ENCODE measurements around the gene PROM1. TPM values are rescaled to one million over a fixed set of nuclear protein-coding genes. Genes with fewer than 3 reads are reported as not detected.

PROM1 gene
- total and polyA plus RNA-seq, 9 of the 15 experiments (the other 6 are each of a cell fraction or from before 2014, with no cell fraction given), result 0.05 TPM; not detected in 8

- Histone ChIP-seq H3K4me3 (no peak overlapping the region), H3K4me2 (ENCODE audit: insufficient read depth, low read length) (no peak overlapping the region), H4K20me1 (replicated peaks; ENCODE audit: control insufficient read depth, insufficient read depth, low read length) (no peaks in the 10 kb centered on the region), H3K4me1 (replicated peaks in 1 of 2; ENCODE audit: control insufficient read depth in 2 of 2, insufficient read depth in 2 of 2, low read length in 2 of 2) (no peaks in the 10 kb centered on the region), H3K36me3 (ENCODE audit: control insufficient read depth, insufficient read depth, low read length) (no peaks in the 10 kb centered on the region), H3K27me3 (ENCODE audit: control insufficient read depth in 2 of 2, insufficient read depth in 2 of 2, low read length in 2 of 2) (peaks cover 3 to 19% of the 10 kb centered on the region in 2 experiments; a peak in 3 of 5 replicates), H3K9me3 (replicated peaks; ENCODE audit: control insufficient read depth, insufficient read depth, low read depth, low read length) (no peaks in the 10 kb centered on the region), H3K27ac (ENCODE audit: extremely low read depth, low read depth, low read length) (no peak overlapping the region), H2AFZ (ENCODE audit: low read depth, low read length) (no peak overlapping the region), H3K9ac (ENCODE audit: insufficient read depth in 1 of 2, low read depth in 2 of 2, low read length in 2 of 2) (no peak overlapping the region), H3K79me2 (ENCODE audit: control insufficient read depth, insufficient read depth, low read length) (no peaks in the 10 kb centered on the region), H3K9me1 (ENCODE audit: control insufficient read depth, insufficient read depth, low read length) (no peaks in the 10 kb centered on the region)
- in situ Hi-C loops (cut with MboI), result no loop called here
- no peak for FAIRE-seq
- ChIA-PET POLR2A (interaction anchor here (0.6 kb wide), 1 partner anchor 331 kb away, joined by 3 read pairs; no protein-coding TSS in a partner anchor), CTCF (ENCODE audit: low intra/inter-chr PET ratio) (no interaction called here)
- WGBS (ENCODE audit: insufficient coverage, low coverage, missing lambda C conversion rate), result 0% methylated on average over 3 of the region's 3 CpGs
- no peak for ATAC-seq
- no peak for DNase-seq (ENCODE audit: extremely low read depth in 1 of 4, low spot score in 3 of 4)
- BruUV-seq (replicated peaks), result no TSS peak
- intact Hi-C loops (cut with micrococcal nuclease), result no loop called here
- TF ChIP-seq PATZ1 (CRISPR knock-in tag; IDR thresholded peaks at IDR 0.05; ENCODE audit: borderline replicate concordance), result no peak
- no peak for TF ChIP-seq THAP12 (CRISPR knock-in tag; IDR thresholded peaks at IDR 0.05)
- no peak for TF ChIP-seq CBX3 (IDR thresholded peaks at IDR 0.05; ENCODE audit: borderline replicate concordance in 1 of 2, low read length in 2 of 2)
- no peak for TF ChIP-seq USF2 (CRISPR knock-in tag; IDR thresholded peaks at IDR 0.05)
- TF ChIP-seq MTA2 (IDR thresholded peaks at IDR 0.05; ENCODE audit: low read depth), result no peak
- TF ChIP-seq ZNF133 (CRISPR knock-in tag; IDR thresholded peaks at IDR 0.05), result no peak
- TF ChIP-seq ZNF512 (tag; IDR thresholded peaks at IDR 0.05), result no peak
- no peak for TF ChIP-seq TCFL5 (CRISPR knock-in tag; conservative IDR thresholded peaks at IDR 0.05)
- no peak for TF ChIP-seq SMAD4 (CRISPR knock-in tag; conservative IDR thresholded peaks at IDR 0.05)
- no peak for TF ChIP-seq CCAR2 (IDR thresholded peaks at IDR 0.05; ENCODE audit: low read depth, low read length)
- TF ChIP-seq ZNF592 (IDR thresholded peaks at IDR 0.05), result no peak
Observed at GRCh38 chr4:15995826-15996225, 88.0 kb downstream of the PROM1 start.

All from K562 (cell line).